ENCODE measurements around the gene SLC25A47.

SLC25A47 gene

GRCh38 chr14:100350276-100350926, 27.3 kb downstream of the SLC25A47 start:
- H3K9me2 ChIP-seq (ENCODE audit: low read depth, low read length) = no peaks in the 10 kb centered on the region
- no peak overlapping the region for H3K27ac ChIP-seq (ENCODE audit: low read depth, low read length, poor library complexity, severe bottlenecking)
- no peak overlapping the region for H2AFZ ChIP-seq (ENCODE audit: low read length)
- no peaks in the 10 kb centered on the region for H3F3A ChIP-seq (ENCODE audit: insufficient read depth, low read length)
- H3K79me2 ChIP-seq (ENCODE audit: insufficient read depth, low read length) = no peaks in the 10 kb centered on the region
- no peaks in the 10 kb centered on the region for H3K9me3 ChIP-seq (ENCODE audit: low read length)
- H3K27me3 ChIP-seq (ENCODE audit: insufficient read depth, low read length) = no peaks in the 10 kb centered on the region
- H3K36me3 ChIP-seq (ENCODE audit: insufficient read depth, low read length) = peaks cover 35% of the 10 kb centered on the region; the same call in 1 of the 2 replicates
- H3K4me1 ChIP-seq (ENCODE audit: insufficient read depth, low read length, severe bottlenecking) = no peaks in the 10 kb centered on the region
- H3K4me2 ChIP-seq (ENCODE audit: low read length) = no peak overlapping the region
- H3K9ac ChIP-seq (ENCODE audit: low read length) = no peak overlapping the region
- no peaks in the 10 kb centered on the region for H4K20me1 ChIP-seq (ENCODE audit: insufficient read depth, low read length)
- H3K4me3 ChIP-seq (ENCODE audit: low read depth, low read length, poor library complexity, severe bottlenecking) = no peak overlapping the region
- TF ChIP-seq EZH2 (IDR thresholded peaks at IDR 0.05; ENCODE audit: borderline replicate concordance, low read length) = no peak
- no peak for TF ChIP-seq CTCF (IDR thresholded peaks at IDR 0.05; ENCODE audit: low read length)

- Histone ChIP-seq H3K36me3 (ENCODE audit: insufficient read depth, low read length) (peaks cover 35% of the 10 kb centered on the region; the same call in 1 of the 2 replicates), H3K27ac (ENCODE audit: low read depth, low read length, poor library complexity, severe bottlenecking) (no peak overlapping the region), H3K79me2 (ENCODE audit: insufficient read depth, low read length) (no peaks in the 10 kb centered on the region), H3K4me3 (ENCODE audit: low read depth, low read length, poor library complexity, severe bottlenecking) (no peak overlapping the region), H3K27me3 (ENCODE audit: insufficient read depth, low read length) (no peaks in the 10 kb centered on the region), H3F3A (ENCODE audit: insufficient read depth, low read length) (no peaks in the 10 kb centered on the region), H3K9me2 (ENCODE audit: low read depth, low read length) (no peaks in the 10 kb centered on the region), H3K4me1 (ENCODE audit: insufficient read depth, low read length, severe bottlenecking) (no peaks in the 10 kb centered on the region), H3K9ac (ENCODE audit: low read length) (no peak overlapping the region), H4K20me1 (ENCODE audit: insufficient read depth, low read length) (no peaks in the 10 kb centered on the region), H2AFZ (ENCODE audit: low read length) (no peak overlapping the region), H3K4me2 (ENCODE audit: low read length) (no peak overlapping the region), H3K9me3 (ENCODE audit: low read length) (no peaks in the 10 kb centered on the region)
- TF ChIP-seq EZH2 (IDR thresholded peaks at IDR 0.05; ENCODE audit: borderline replicate concordance, low read length) (no peak), CTCF (IDR thresholded peaks at IDR 0.05; ENCODE audit: low read length) (no peak)
Measured at GRCh38 chr14:100350986-100351385, 27.8 kb downstream of the SLC25A47 start.

- no peaks in the 10 kb centered on the region for H3K79me2 ChIP-seq (ENCODE audit: insufficient read depth, low read length)
- H3K9me2 ChIP-seq (ENCODE audit: low read depth, low read length) = no peaks in the 10 kb centered on the region
- no peak overlapping the region for H3K4me2 ChIP-seq (ENCODE audit: low read length)
- H3K27me3 ChIP-seq (ENCODE audit: insufficient read depth, low read length) = no peaks in the 10 kb centered on the region
- H3K27ac ChIP-seq (ENCODE audit: low read depth, low read length, poor library complexity, severe bottlenecking) = no peak overlapping the region
- H3K4me1 ChIP-seq (ENCODE audit: insufficient read depth, low read length, severe bottlenecking) = no peaks in the 10 kb centered on the region
- TF ChIP-seq CTCF (IDR thresholded peaks at IDR 0.05; ENCODE audit: low read length) = no peak
- no peak for TF ChIP-seq EZH2 (IDR thresholded peaks at IDR 0.05; ENCODE audit: borderline replicate concordance, low read length)
- no peak overlapping the region for H3K4me3 ChIP-seq (ENCODE audit: low read depth, low read length, poor library complexity, severe bottlenecking)
- H2AFZ ChIP-seq (ENCODE audit: low read length) = no peak overlapping the region
- H3F3A ChIP-seq (ENCODE audit: insufficient read depth, low read length) = no peaks in the 10 kb centered on the region
- H3K36me3 ChIP-seq (ENCODE audit: insufficient read depth, low read length) = peaks cover 48% of the 10 kb centered on the region
- no peak overlapping the region for H3K9ac ChIP-seq (ENCODE audit: low read length)
- no peaks in the 10 kb centered on the region for H3K9me3 ChIP-seq (ENCODE audit: low read length)
- no peaks in the 10 kb centered on the region for H4K20me1 ChIP-seq (ENCODE audit: insufficient read depth, low read length)
Measured at GRCh38 chr14:100358396-100358795, 35.3 kb downstream of the SLC25A47 start.
